Heart right ventricle (tissue), 16 donors: Measurements from ENCODE around the gene SRSF12. TPM values are rescaled to one million over a fixed set of nuclear protein-coding genes. Genes with fewer than 3 reads are reported as not detected.

Source experiments
- ATAC-seq, 8 donors: fragments of 200-7000 bp; cut with Tn5 transposase; one replicate each; pipeline ENCODE4 v1.9.1; 2020; ENCODE audit warnings: mild to moderate bottlenecking in 8 of 8, moderate library complexity in 8 of 8, moderate number of reproducible peaks in 1 of 8
- DNase-seq, 2 donors: peaks; one replicate each; pipeline ENCODE4 v3.0.0-alpha.2; 2020
- H3K27ac ChIP-seq, 10 donors: fragments of 200-600 bp; sonication (generic) in 2 of 10; one replicate each; pipeline versions ENCODE4 v1.5.0 to v1.8.0; 2020 to 2022; ENCODE audit warnings: mild to moderate bottlenecking in 3 of 10
- H3K27me3 ChIP-seq, 7 donors: fragments of 200-600 bp; one replicate each; pipeline ENCODE4 v1.8.0; 2021 to 2022; ENCODE audit warnings: mild to moderate bottlenecking in 2 of 7
- H3K36me3 ChIP-seq, 9 donors: fragments of 200-600 bp; sonication (generic) in 1 of 9; one replicate each; pipeline versions ENCODE4 v1.5.0 to v1.8.0; 2020 to 2022; ENCODE audit warnings: mild to moderate bottlenecking in 2 of 9
- H3K4me1 ChIP-seq, 9 donors: fragments of 200-600 bp; sonication (generic) in 1 of 9; one replicate each; pipeline versions ENCODE4 v1.5.0 to v1.8.0; 2020 to 2022; ENCODE audit warnings: mild to moderate bottlenecking in 4 of 9
- H3K4me3 ChIP-seq, 10 donors: fragments of 200-600 bp; sonication (generic) in 2 of 10; one replicate each; pipeline versions ENCODE4 v1.5.0 to v1.8.0; 2020 to 2022; ENCODE audit warnings: mild to moderate bottlenecking in 7 of 10, moderate library complexity in 2 of 10
- H3K9me3 ChIP-seq, 11 donors: fragments of 200-600 bp in 10 of 11; sonication (generic) in 2 of 11; one replicate each; pipeline versions ENCODE4 v1.5.0 to v1.8.0; 2013 to 2022; ENCODE audit warnings: mild to moderate bottlenecking in 2 of 11, control low read depth in 1 of 11, moderate library complexity in 1 of 11
- WGBS, 2 donors: extraction: QIAGEN DNeasy Blood & Tissue Kit; methylation state at CpG; one replicate each; pipeline ENCODE4 v1.1.7; 2013; ENCODE audit warnings: inconsistent platforms in 1 of 2; 5-methylcytosine and 5-hydroxymethylcytosine counted together
- intact Hi-C, 10 donors: fragments of 100-400 bp; cut with DNase I; formaldehyde crosslinking; loops; one replicate each; pipeline versions ENCODE4 v1.11.1 to v1.14.2; 2022
- polyA plus RNA-seq, 2 donors: library from polyadenylated mRNA; stranded (reverse); fragments of 200-250 nt; gene quantifications; one replicate each; pipeline ENCODE4 v1.2.3, GENCODE V29; 2013
- total RNA-seq, 10 donors: library from RNA; stranded (reverse); fragmentation: NEBNext Ultra II Directional in 3 of 10; extraction: Animal tissue kit (Norgen Biotek cat#: 25700) in 3 of 10; gene quantifications; one replicate each; pipeline versions ENCODE4 v1.2.1 to v1.2.4, GENCODE V29; 2021 to 2023
- TF ChIP-seq, protein P1 (sequence below), 9 donors: fragments of 200-600 bp; sonication (generic) in 2 of 9; IDR thresholded peaks; one replicate each; pipeline versions ENCODE4 v1.5.0 to v1.8.0; 2021 to 2022; ENCODE audit warnings: antibody characterized with exemption in 9 of 9, mild to moderate bottlenecking in 5 of 9, moderate library complexity in 1 of 9
- donor health status: Arrhythmogenic right ventricular cardiomyopathy.
- donor health status: ischemic (EF 13 %, LVEDD 7.1; RV severe dilation, severe dysfunction).
- donor health status: healthy with polysubstance abuse.
- donor health status: DM: no; HTN: yes; CAD: no.
- donor health status: DM: no; HTN: no; CAD: no.
- donor health status: ischemic (EF 25% LVEDD 6.9; RV normal size, moderate dysfunction).
- donor health status: ischemic (EF 25% LVEDD 5.7; RV mildly dilated, moderate dysfunction).
- donor health status: healthy.
- donor health status: DM: yes; HTN: yes; CAD: no.
- donor health status: Ischemic cardiomyopathy.
- donor health status: ischemic (EF 35%, LVEDD 5.7; RV mildly dilated, moderate dysfunction).
- donor health status: nonischemic (EF 11% LVEDD 7.7; RV severe dilation, severe dysfunction).
- donor health status: DM: yes; HTN: yes; CAD: no.
- donor health status: PGD.
- donor health status: ischemic (EF 29% LVEDD 5.4; RV normal size, mild dysfunction).
- donor health status: nonischemic (EF 23%, LVEDD 6.1; RV moderate dilation, normal function).

SRSF12 gene
- total and polyA plus RNA-seq, 12 donors = 0.06 to 0.47 (median 0.17) TPM; not detected in 2

DNA sequence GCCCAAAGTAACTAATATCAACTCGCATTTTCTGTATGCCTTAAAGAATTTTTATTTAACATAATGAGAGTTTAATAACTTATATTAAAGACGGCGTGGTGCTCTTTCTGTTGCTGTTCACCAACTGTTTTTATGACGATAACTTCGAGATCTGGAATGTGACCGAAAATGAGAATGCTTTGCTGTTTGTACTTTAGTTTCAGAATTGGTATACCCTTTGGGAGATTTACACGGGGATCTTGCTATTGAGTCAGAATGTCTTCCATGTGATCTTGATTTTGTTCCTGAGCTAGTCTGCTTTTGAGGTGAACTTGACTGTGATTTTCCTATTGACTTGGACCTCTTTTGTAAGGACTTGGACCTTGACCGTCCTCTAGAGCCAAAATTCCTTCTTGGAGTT lies 19.4 kb downstream of the SRSF12 start:
- no peaks in the 10 kb centered on the region for H3K27me3 ChIP-seq
- H3K4me3 ChIP-seq = no peak overlapping the region
- no peak for DNase-seq
- no peak for ATAC-seq
- 95% methylated on average over 8 of the region's 8 CpGs for WGBS, 2 donors
- no peak overlapping the region for H3K27ac ChIP-seq
- TF ChIP-seq, protein P1, sequence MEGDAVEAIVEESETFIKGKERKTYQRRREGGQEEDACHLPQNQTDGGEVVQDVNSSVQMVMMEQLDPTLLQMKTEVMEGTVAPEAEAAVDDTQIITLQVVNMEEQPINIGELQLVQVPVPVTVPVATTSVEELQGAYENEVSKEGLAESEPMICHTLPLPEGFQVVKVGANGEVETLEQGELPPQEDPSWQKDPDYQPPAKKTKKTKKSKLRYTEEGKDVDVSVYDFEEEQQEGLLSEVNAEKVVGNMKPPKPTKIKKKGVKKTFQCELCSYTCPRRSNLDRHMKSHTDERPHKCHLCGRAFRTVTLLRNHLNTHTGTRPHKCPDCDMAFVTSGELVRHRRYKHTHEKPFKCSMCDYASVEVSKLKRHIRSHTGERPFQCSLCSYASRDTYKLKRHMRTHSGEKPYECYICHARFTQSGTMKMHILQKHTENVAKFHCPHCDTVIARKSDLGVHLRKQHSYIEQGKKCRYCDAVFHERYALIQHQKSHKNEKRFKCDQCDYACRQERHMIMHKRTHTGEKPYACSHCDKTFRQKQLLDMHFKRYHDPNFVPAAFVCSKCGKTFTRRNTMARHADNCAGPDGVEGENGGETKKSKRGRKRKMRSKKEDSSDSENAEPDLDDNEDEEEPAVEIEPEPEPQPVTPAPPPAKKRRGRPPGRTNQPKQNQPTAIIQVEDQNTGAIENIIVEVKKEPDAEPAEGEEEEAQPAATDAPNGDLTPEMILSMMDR (IDR thresholded peaks at IDR 0.05) = no peak
- intact Hi-C loops = no loop called here
- H3K9me3 ChIP-seq = no peaks in the 10 kb centered on the region
- peaks cover 0 to 7% (median 0%) of the 10 kb centered on the region in 9 donors for H3K36me3 ChIP-seq
- H3K4me1 ChIP-seq = no peaks in the 10 kb centered on the region

DNA sequence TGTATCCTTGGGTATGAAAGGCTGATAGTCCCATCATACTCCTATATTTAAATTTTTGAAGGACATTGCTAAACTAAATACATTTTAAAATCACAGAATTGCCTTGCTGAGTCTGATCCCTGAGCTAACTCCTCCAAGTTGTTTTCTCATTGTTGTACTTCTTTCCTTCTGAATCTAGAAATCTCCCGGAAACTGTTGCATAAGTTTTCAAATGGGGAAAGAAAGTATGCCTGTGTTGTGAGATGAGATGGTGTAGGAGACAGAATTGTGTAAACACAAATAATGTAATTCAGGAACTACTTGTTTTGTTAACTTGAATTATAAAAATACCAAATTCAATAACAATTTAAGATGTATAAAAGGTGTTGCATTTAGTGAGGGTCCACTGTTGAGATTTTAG lies 30.0 kb downstream of the SRSF12 start:
- no peak for DNase-seq
- Histone ChIP-seq H3K27me3 (no peaks in the 10 kb centered on the region), H3K4me3 (no peak overlapping the region), H3K27ac (peak overlapping the region in 1 of 10 donors; percentile 38), H3K36me3 (peaks cover 0 to 40% (median 25%) of the 10 kb centered on the region in 9 donors), H3K4me1 (peaks cover 3 to 65% (median 41%) of the 10 kb centered on the region in 9 donors), H3K9me3 (no peaks in the 10 kb centered on the region)
- ATAC-seq = no peak
- intact Hi-C loops = loop anchor here in 3 of 10 donors (10.0 kb wide), 2 partner anchors 103 to 267 kb away; partner anchors contain the start of gene UBE2J1 (in 2 of the 3)
- 59 to 69% methylated on average over 1 of the region's 1 CpG for WGBS, 2 donors
- TF ChIP-seq, protein P1 (IDR thresholded peaks at IDR 0.05) = no peak

DNA sequence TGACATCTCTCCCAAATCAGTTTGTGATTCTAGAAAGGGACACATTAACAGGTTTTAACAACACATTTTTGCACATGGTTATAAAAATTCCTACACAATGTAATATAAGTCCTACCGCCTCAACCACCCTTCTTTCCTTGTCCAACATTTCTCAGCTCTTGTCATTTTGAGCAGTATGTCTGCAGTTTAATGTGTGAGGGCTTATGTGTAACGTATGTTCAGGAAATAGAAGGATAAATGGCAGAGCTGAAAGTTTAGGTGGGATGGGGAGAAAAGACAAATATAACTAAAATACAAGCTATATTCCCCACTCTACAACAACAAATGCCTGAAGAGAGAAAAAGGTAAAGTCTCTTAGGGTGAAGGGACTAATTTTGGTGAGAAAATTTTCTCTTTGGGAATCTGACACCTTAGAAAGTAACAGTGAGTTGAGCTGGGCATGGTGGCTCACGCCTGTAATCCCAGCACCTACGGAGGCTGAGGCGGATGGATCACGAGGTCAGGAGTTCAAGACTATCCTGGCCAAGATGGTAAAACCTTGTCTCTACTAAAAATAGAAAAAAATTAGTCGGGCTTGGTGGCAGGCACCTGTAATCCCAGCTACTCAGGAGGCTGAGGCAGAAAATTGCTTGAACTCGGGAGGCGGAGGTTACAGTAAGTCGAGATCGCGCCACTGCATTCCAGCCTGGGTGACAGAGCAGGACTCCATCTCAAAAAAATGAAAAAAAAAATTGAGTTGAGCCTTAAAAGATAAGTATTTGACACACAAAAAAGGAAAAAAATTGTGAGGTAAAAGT lies 32.3 kb downstream of the SRSF12 start:
- Histone ChIP-seq H3K27ac (peak overlapping the region in 1 of 10 donors; percentile 42), H3K9me3 (no peaks in the 10 kb centered on the region), H3K4me3 (peak overlapping the region in 1 of 10 donors; percentile 99), H3K4me1 (peaks cover 3 to 65% (median 42%) of the 10 kb centered on the region in 9 donors), H3K27me3 (no peaks in the 10 kb centered on the region), H3K36me3 (peaks cover 0 to 46% (median 25%) of the 10 kb centered on the region in 9 donors)
- TF ChIP-seq, protein P1 (IDR thresholded peaks at IDR 0.05) = no peak
- intact Hi-C loops = loop anchor here in 4 of 10 donors (2.0 to 10.0 kb wide), 3 partner anchors 61 to 269 kb away; partner anchors contain the start of genes UBE2J1 (in 2 of the 4) and PM20D2 (in 1 of the 4)
- WGBS, 2 donors = 85 to 88% methylated on average over 12 of the region's 12 CpGs
- DNase-seq (no peak), ATAC-seq (no peak)

DNA sequence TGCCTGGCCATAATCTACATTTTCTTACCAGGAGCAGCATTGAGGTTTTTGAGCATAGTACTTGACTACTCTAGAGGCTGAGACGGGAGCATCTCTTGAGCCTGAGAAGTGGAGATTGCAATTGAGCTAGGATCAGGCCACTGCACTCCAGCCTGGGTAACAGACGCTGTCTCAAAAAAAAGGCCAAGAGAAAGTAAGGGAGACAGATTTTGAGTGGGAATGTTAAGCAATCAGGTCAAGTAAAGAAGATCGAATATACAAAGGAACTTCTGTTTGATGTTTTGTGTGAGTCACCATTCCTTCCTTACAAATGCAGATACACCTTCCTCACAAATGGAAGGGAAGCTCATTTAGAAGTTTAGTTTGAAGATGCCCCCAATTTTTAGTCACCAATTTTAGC lies 32.9 kb downstream of the SRSF12 start:
- no peak for ATAC-seq
- intact Hi-C loops = loop anchor here in 7 of 10 donors (2.0 to 10.0 kb wide), 9 partner anchors 32 to 270 kb away; partner anchors contain the start of genes UBE2J1 (in 5 of the 7), PM20D2 (in 2 of the 7) and SRSF12 (in 1 of the 7)
- Histone ChIP-seq H3K4me1 (peaks cover 3 to 58% (median 42%) of the 10 kb centered on the region in 9 donors), H3K27ac (peak overlapping the region in 1 of 10 donors; percentile 42), H3K36me3 (peaks cover 0 to 46% (median 25%) of the 10 kb centered on the region in 9 donors), H3K4me3 (peak overlapping the region in 3 of 10 donors; percentile 94 to 99 (median 98)), H3K9me3 (no peaks in the 10 kb centered on the region), H3K27me3 (no peaks in the 10 kb centered on the region)
- 35% methylated on average over 3 of the region's 3 CpGs for WGBS, 2 donors
- no peak for DNase-seq
- TF ChIP-seq, protein P1 (IDR thresholded peaks at IDR 0.05) = no peak
